ENCODE data around the gene DYNLT4. TPM values are rescaled to one million over a fixed set of nuclear protein-coding genes. Genes with fewer than 3 reads are reported as not detected.
A peak's percentile ranks its signal among the peaks of the same experiment; 100 is the strongest.
"Not testable (repeated sequence)": the region's sequence is repeated elsewhere in the genome, so short reads cannot be mapped to it uniquely, and the experiment has no call there.

DYNLT4 gene
- total RNA-seq, 1 experiment from 2014 or later, result 0.66 TPM

DNA sequence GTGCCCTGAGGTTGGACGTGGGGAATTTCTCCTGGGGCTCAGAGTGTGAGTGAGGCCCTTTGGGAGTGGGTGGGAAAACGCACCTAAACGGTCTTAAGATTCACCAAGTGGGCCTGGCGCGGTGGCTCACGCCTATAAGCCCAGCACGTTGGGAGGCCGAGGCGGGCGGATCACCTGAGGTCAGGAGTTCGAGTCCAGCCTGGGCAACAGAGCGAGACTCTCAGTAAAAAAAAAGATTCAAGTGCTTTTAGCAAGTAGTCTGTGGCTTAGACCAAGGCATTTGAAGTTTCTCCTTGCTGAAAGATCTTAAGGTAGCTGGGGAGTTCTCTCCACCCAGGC, 30.5 kb downstream of the DYNLT4 start:
- no peaks in the 10 kb centered on the region for H3K9me3 Mint-ChIP-seq (ENCODE audit: low read depth, unreplicated experiment)
- TF ChIP-seq, protein P1, sequence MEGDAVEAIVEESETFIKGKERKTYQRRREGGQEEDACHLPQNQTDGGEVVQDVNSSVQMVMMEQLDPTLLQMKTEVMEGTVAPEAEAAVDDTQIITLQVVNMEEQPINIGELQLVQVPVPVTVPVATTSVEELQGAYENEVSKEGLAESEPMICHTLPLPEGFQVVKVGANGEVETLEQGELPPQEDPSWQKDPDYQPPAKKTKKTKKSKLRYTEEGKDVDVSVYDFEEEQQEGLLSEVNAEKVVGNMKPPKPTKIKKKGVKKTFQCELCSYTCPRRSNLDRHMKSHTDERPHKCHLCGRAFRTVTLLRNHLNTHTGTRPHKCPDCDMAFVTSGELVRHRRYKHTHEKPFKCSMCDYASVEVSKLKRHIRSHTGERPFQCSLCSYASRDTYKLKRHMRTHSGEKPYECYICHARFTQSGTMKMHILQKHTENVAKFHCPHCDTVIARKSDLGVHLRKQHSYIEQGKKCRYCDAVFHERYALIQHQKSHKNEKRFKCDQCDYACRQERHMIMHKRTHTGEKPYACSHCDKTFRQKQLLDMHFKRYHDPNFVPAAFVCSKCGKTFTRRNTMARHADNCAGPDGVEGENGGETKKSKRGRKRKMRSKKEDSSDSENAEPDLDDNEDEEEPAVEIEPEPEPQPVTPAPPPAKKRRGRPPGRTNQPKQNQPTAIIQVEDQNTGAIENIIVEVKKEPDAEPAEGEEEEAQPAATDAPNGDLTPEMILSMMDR (IDR thresholded peaks at IDR 0.05; ENCODE audit: unreplicated experiment), result no peak
- peaks cover 70% of the 10 kb centered on the region for H3K36me3 Mint-ChIP-seq (ENCODE audit: insufficient read depth, unreplicated experiment)
- H3K4me3 Mint-ChIP-seq (ENCODE audit: low read depth, unreplicated experiment), result peak overlapping the region; percentile 97
- CTCF ChIA-PET, result interaction anchor here (1.0 kb wide), 1 partner anchor 46 kb away, joined by 3 read pairs; the partner anchor contains the start of gene RNU5D-1
- DNase-seq, result no peak
- BruUV-seq (replicated peaks), result no TSS peak
- H3K27me3 Mint-ChIP-seq (ENCODE audit: unreplicated experiment), result no peaks in the 10 kb centered on the region
- peaks cover 19% of the 10 kb centered on the region for H3K4me1 Mint-ChIP-seq (ENCODE audit: low read depth, unreplicated experiment)
- intact Hi-C loops (cut with micrococcal nuclease; ENCODE audit: unreplicated experiment), result no loop called here
- peak overlapping the region; percentile 90 for H3K27ac Mint-ChIP-seq (ENCODE audit: unreplicated experiment)

DNA sequence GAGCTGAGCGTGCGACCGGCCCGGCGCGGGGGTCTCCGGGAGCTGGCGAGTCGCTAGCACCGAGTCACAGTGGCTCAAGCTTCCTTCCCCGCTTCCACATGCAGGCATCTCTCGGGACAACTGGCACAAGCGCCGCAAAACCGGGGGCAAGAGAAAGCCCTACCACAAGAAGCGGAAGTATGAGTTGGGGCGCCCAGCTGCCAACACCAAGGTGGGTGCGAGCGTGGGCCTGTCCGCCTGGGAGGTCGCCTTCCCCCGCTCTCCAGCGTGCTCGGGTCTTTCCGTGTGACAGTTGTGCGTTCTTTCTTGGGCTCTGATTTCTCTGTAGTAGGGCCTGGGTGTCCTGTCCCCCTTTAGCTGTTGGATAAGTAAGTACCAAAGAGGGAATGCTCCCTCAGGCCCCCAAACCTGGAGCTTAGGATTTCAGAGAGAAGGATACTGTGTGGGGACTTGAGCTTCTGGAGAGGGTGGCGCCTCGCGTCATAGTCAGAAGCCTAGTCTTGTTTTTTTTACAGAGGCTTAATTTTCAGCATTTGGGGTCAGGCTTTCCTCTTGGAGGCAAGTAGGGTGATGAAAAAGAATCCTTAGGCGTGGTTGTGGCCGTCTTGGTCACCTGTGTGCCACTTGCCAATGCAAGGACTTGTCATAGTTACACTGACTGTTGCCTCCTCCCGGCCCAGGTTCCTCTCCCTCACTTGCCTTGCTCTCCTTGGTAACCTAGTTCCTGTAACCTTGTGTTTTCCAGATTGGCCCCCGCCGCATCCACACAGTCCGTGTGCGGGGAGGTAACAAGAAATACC, 31.0 kb downstream of the DYNLT4 start:
- Mint-ChIP-seq H3K27me3 (ENCODE audit: unreplicated experiment) (no peaks in the 10 kb centered on the region), H3K9me3 (ENCODE audit: low read depth, unreplicated experiment) (no peaks in the 10 kb centered on the region), H3K4me1 (ENCODE audit: low read depth, unreplicated experiment) (peaks cover 19% of the 10 kb centered on the region), H3K27ac (ENCODE audit: unreplicated experiment) (peak overlapping the region; percentile 90), H3K36me3 (ENCODE audit: insufficient read depth, unreplicated experiment) (peaks cover 65% of the 10 kb centered on the region), H3K4me3 (ENCODE audit: low read depth, unreplicated experiment) (peak overlapping the region; percentile 97)
- BruUV-seq (replicated peaks), result TSS peak; percentile 50
- TF ChIP-seq, protein P1 (IDR thresholded peaks at IDR 0.05; ENCODE audit: unreplicated experiment), result no peak
- intact Hi-C loops (cut with micrococcal nuclease; ENCODE audit: unreplicated experiment), result no loop called here
- DNase-seq, result no peak
- CTCF ChIA-PET, result interaction anchor here (1.0 to 1.9 kb wide), 3 partner anchors 9 to 45 kb away, joined by 3 to 4 read pairs (median 3); partner anchors contain the start of genes PLK3 and RNU5D-1

DNA sequence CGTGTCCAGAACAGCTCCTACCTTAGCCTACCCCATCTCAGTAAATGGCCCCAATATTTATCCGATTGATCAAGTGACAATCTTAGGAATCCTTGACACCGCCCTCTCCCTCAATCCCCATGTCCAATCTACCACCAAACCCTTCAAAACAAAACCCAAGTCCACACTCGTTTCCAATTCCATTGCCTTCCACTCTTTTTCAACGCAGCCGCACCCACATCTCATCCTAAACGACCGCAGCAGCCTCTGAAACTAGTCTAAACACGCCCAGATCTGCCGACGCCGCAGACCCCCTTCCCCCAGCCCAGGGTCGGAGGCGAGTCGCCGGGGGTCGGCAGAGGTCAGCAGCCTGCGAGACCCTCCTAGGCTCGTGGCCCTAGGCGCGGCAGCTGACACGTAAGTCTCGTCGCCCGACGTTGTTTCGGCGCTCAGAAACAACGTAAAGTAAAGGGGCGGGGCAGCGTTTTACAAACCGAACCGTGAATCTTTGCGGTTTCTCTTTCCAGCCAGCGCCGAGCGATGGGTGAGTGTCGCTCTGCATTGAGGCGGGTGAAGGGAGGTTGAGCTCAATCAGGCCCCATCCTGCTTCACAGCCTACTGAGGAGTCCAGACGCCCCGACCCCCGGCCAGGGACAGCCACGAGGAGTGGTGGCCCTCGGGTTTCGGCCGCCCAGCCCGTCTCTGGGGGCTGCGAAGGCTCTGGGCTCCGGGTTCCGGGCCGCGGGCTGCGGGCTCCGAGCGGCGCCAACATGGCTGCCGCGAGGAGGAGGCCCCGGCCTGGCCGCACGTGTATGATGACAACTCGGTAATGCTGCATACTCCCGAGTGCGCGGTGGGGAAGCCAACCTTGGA, 31.8 kb downstream of the DYNLT4 start, which contains the start of gene RPS8:
RPS8 (plus strand) TSS at position 463 of the 852 bp plus-strand sequence; CDS start at position 520, 57 bp downstream.
- CTCF ChIA-PET, result interaction anchor here (1.0 to 1.9 kb wide), 3 partner anchors 9 to 44 kb away, joined by 3 to 4 read pairs (median 3); partner anchors contain the start of genes PLK3 and RNU5D-1
- TF ChIP-seq, protein P1 (IDR thresholded peaks at IDR 0.05; ENCODE audit: unreplicated experiment), result no peak
- peaks cover 56% of the 10 kb centered on the region for H3K36me3 Mint-ChIP-seq (ENCODE audit: insufficient read depth, unreplicated experiment)

DNA sequence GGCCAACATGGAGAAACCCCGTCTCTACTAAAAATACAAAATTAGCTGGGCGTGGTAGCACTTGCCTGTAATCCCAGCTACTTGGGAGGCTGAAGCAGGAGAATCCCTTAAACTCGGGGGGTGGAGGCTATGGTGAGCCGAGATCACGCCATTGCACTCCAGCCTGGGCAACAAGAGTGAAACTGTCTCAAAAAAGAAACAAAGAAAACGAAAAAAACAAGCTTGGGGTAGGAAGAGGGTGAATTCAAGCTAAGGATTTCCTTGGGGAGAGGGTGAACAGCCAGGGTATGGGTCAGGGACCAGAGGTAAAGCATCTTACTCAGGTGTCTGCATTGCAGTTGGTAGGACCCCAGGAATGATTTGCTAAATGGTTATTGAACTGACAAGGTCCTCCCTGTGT, 40.7 kb downstream of the DYNLT4 start:
- CTCF ChIA-PET, result not testable (repeated sequence)

More for the DNA sequence above, 31.8 kb downstream of the DYNLT4 start, which contains the start of gene RPS8:
- no peaks in the 10 kb centered on the region for H3K9me3 Mint-ChIP-seq (ENCODE audit: low read depth, unreplicated experiment)
- no peaks in the 10 kb centered on the region for H3K27me3 Mint-ChIP-seq (ENCODE audit: unreplicated experiment)
- BruUV-seq (replicated peaks), result TSS peak; percentile 96
- peak; percentile 88 for DNase-seq
- peaks cover 19% of the 10 kb centered on the region for H3K4me1 Mint-ChIP-seq (ENCODE audit: low read depth, unreplicated experiment)
- intact Hi-C loops (cut with micrococcal nuclease; ENCODE audit: unreplicated experiment), result no loop called here
- peak within 1 kb of the TSS; percentile 98 for H3K27ac Mint-ChIP-seq (ENCODE audit: unreplicated experiment)
- peak within 1 kb of the TSS; percentile 97 for H3K4me3 Mint-ChIP-seq (ENCODE audit: low read depth, unreplicated experiment)

More for the DNA sequence above, 40.7 kb downstream of the DYNLT4 start:
- BruUV-seq (replicated peaks); H3K27me3 Mint-ChIP-seq (ENCODE audit: unreplicated experiment); H3K4me1 Mint-ChIP-seq (ENCODE audit: low read depth, unreplicated experiment); intact Hi-C loops (cut with micrococcal nuclease; ENCODE audit: unreplicated experiment); H3K27ac Mint-ChIP-seq (ENCODE audit: unreplicated experiment); H3K9me3 Mint-ChIP-seq (ENCODE audit: low read depth, unreplicated experiment); H3K4me3 Mint-ChIP-seq (ENCODE audit: low read depth, unreplicated experiment); DNase-seq: not testable (repeated sequence)
- peaks cover 26% of the 10 kb centered on the region for H3K36me3 Mint-ChIP-seq (ENCODE audit: insufficient read depth, unreplicated experiment)
